Epithelial cell of prostate (primary cell): Measurements from ENCODE around the gene SPINDOC.
A peak's percentile ranks its signal among the peaks of the same experiment; 100 is the strongest.
"Not testable (repeated sequence)": the region's sequence is repeated elsewhere in the genome, so short reads cannot be mapped to it uniquely, and the experiment has no call there.

Source experiments
- DNase-seq: peaks from one replicate; pipeline ENCODE4 v3.0.0-alpha.2; 2011; ENCODE audit warnings: low read depth, low spot score
- H3K27ac ChIP-seq: fragments of 450-650 bp; 2 replicates; pipeline ENCODE4 v1.5.1; 2017; ENCODE audit warnings: mild to moderate bottlenecking

Gene SPINDOC

GRCh38 chr11:63813035-63813562, at the start of gene SPINDOC:
TSS of gene SPINDOC (plus strand) at chr11:63813456. CDS start at chr11:63813687, 231 bp downstream.
- DNase-seq, result no peak
- H3K27ac ChIP-seq, result peak within 1 kb of the TSS; percentile 6

GRCh38 chr11:63763496-63764339, 49.5 kb upstream of the SPINDOC start:
- DNase-seq, result no peak

GRCh38 chr11:63764340-63764678, 48.9 kb upstream of the SPINDOC start:
- no peak for DNase-seq
- no peak overlapping the region for H3K27ac ChIP-seq

More at GRCh38 chr11:63763496-63764339, 49.5 kb upstream of the SPINDOC start:
- H3K27ac ChIP-seq, result no peak overlapping the region

GRCh38 chr11:63764679-63765647, 48.3 kb upstream of the SPINDOC start:
- no peak overlapping the region for H3K27ac ChIP-seq
- DNase-seq, result no peak

GRCh38 chr11:63765688-63766241, 47.5 kb upstream of the SPINDOC start:
- H3K27ac ChIP-seq, result no peak overlapping the region
- no peak for DNase-seq

- H3K27ac ChIP-seq, result no peak overlapping the region
- no peak for DNase-seq
Measured at GRCh38 chr11:63766531-63767235, 46.6 kb upstream of the SPINDOC start.

GRCh38 chr11:63767267-63767564, 46.0 kb upstream of the SPINDOC start:
- DNase-seq, result no peak
- no peak overlapping the region for H3K27ac ChIP-seq

- H3K27ac ChIP-seq, result peak overlapping the region; percentile 12
- no peak for DNase-seq
Measured at GRCh38 chr11:63767565-63768236, 45.6 kb upstream of the SPINDOC start.

- DNase-seq, result no peak
- H3K27ac ChIP-seq, result peak within 1 kb of the TSS; percentile 12
Measured at GRCh38 chr11:63768237-63769041, 44.8 kb upstream of the SPINDOC start, which contains the start of gene ZFTA. TSS of gene ZFTA (minus strand) at chr11:63768775. CDS start at chr11:63768622, 153 bp downstream.

GRCh38 chr11:63769042-63769713, 44.1 kb upstream of the SPINDOC start:
- H3K27ac ChIP-seq, result no peak overlapping the region
- no peak for DNase-seq

GRCh38 chr11:63769714-63770455, 43.4 kb upstream of the SPINDOC start:
- H3K27ac ChIP-seq, result no peak overlapping the region
- no peak for DNase-seq

- no peak overlapping the region for H3K27ac ChIP-seq
- no peak for DNase-seq
Measured at GRCh38 chr11:63770763-63771162, 42.5 kb upstream of the SPINDOC start.

GRCh38 chr11:63771741-63772318, 41.4 kb upstream of the SPINDOC start:
- DNase-seq, H3K27ac ChIP-seq: not testable (repeated sequence)

- no peak overlapping the region for H3K27ac ChIP-seq
- no peak for DNase-seq
Measured at GRCh38 chr11:63775191-63775590, 38.1 kb upstream of the SPINDOC start.

- no peak overlapping the region for H3K27ac ChIP-seq
- no peak for DNase-seq
Measured at GRCh38 chr11:63779039-63779438, 34.2 kb upstream of the SPINDOC start.

GRCh38 chr11:63782749-63783148, 30.5 kb upstream of the SPINDOC start:
- DNase-seq, result no peak
- H3K27ac ChIP-seq, result no peak overlapping the region
